Coronary artery (tissue), 2 donors: Measurements from ENCODE around the gene GAS7.

Source experiments
- DNase-seq: peaks from one replicate; pipeline ENCODE4 v3.0.0-alpha.2; 2017; ENCODE audit warnings: low spot score
- H3K27ac ChIP-seq, 2 donors: fragments of 200-600 bp; sonication (generic); one replicate each; pipeline ENCODE4 v1.5.1; 2016 to 2019
- H3K4me3 ChIP-seq: fragments of 200-600 bp; sonication (generic); 2 replicates; pipeline ENCODE4 v1.5.1; 2016; ENCODE audit warnings: mild to moderate bottlenecking, moderate library complexity
- CTCF ChIP-seq: fragments of 200-600 bp; sonication (generic); IDR thresholded peaks from one replicate; pipeline ENCODE4 v1.5.1; 2019; ENCODE audit warnings: antibody characterized with exemption

GAS7 gene

DNA sequence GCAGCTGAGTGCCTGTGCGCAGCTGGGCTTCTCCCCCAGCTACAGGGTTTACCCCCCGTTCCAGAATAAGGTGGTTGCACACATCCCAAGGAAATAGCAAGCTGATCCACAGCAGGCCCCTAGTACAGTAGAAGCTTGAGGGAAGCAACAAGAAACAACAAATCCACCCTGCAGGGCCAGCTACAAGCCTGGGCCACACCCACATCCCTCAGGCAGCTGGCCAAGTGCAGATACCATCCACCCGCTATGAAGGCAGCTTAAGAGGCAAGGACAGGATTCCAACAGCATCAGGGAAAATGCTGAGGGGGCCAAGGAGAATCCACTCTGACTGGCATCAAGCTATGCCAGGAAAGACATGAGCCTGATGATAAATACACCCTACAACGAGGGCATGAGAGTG is 226.4 kb downstream of the GAS7 start:
- DNase-seq, result no peak
- TF ChIP-seq CTCF, result no peak
- H3K27ac ChIP-seq, result peak overlapping the region in 1 of 2 donors; percentile 19
- no peak overlapping the region for H3K4me3 ChIP-seq

GRCh38 chr17:9969301-9969935 is 229.0 kb downstream of the GAS7 start:
- no peak overlapping the region for H3K4me3 ChIP-seq
- no peak for TF ChIP-seq CTCF
- DNase-seq, result no peak
- no peak overlapping the region for H3K27ac ChIP-seq

- no peak for DNase-seq
- Histone ChIP-seq H3K4me3 (no peak overlapping the region), H3K27ac (no peak overlapping the region)
- TF ChIP-seq CTCF, result no peak
Measured at GRCh38 chr17:9968881-9969280, 229.5 kb downstream of the GAS7 start.

DNA sequence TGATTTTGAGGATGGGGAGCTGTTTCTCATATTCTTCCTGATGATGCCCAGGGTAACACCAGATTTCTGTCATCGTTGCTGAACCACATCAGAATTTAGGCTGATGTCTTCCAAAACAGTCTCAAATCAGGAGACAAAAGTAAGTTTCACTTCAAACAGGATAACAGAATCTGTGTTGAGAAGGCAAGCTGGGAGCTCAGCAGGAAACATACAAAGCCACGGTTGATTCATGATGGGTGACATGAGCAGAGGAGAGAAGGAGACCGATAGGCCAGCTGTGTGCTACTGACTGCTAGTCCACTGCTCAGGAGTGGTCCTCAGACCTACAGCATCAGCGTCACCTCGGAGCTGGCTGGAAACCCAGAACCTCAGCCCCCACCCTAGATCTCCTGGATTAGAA is 230.4 kb downstream of the GAS7 start:
- no peak for TF ChIP-seq CTCF
- H3K4me3 ChIP-seq, result no peak overlapping the region
- no peak for DNase-seq
- H3K27ac ChIP-seq, result no peak overlapping the region

DNA sequence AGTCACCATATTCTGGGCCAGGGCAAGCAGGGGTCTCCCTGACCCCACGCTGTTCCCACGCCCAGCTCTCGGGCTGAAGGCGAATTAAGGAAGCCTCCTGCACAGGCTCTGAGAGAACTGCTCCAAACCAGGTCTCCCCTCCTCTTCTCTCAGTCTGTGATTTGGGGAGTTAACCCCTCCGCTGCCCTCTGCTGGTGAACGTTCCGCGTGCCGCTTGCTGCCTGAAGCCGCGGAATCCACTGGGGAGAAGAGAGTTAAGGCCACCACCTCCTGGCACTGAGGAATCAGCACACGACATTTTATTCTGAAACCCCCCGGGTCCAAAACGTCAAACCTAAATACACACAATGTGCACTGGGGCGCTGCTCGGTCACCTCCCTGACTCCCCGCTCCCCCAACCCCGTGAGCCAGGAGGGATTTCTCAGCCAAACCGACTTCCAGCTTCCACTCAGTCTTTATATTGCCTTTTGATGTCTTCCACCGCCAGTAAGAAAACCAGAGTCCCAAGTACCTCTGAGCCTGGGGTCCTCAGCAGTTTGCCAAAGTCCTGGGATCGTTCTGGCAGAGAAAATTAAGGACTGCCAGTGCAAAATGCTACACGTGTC is 238.9 kb downstream of the GAS7 start:
- TF ChIP-seq CTCF, result no peak
- no peak for DNase-seq
- Histone ChIP-seq H3K4me3 (peak overlapping the region; percentile 37), H3K27ac (no peak overlapping the region)

- H3K4me3 ChIP-seq, result no peak overlapping the region
- TF ChIP-seq CTCF, result no peak
- no peak for DNase-seq
- H3K27ac ChIP-seq, result no peak overlapping the region
Measured at GRCh38 chr17:9958586-9959281, 239.7 kb downstream of the GAS7 start.

- Histone ChIP-seq H3K4me3 (no peak overlapping the region), H3K27ac (no peak overlapping the region)
- no peak for DNase-seq
- no peak for TF ChIP-seq CTCF
Measured at GRCh38 chr17:9957244-9957643, 241.2 kb downstream of the GAS7 start.
